ENCODE results near the gene SLC6A12.

Gene SLC6A12

DNA sequence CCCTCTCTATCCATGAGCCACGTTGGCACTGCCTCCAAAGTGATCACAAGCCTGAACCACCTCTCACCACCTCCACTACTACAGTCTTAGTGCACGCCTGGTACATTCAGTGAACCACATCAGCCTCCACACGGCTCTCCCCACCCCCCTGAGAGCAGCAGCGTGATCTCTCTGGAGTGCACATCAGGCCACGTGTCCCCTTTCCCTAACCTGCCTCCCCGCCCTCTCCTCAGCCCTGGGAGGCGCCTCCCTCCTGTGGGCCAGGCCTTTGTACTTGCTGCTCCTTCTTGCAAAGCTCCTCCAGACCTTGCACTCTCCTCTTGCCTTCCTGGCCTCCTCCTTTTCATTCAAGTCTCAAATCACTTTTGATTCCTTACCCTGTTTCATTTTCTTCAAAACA, 49.8 kb downstream of the SLC6A12 start:
- H3K4ac ChIP-seq (ENCODE audit: low read length) = no peak overlapping the region
- H3K14ac ChIP-seq (ENCODE audit: low read length) = no peak overlapping the region
- peak overlapping the region; percentile 36 for H2AK5ac ChIP-seq (ENCODE audit: low read depth, low read length)
- H3K18ac ChIP-seq (ENCODE audit: low read length) = peak overlapping the region; percentile 81
- H2BK15ac ChIP-seq (ENCODE audit: low read length) = peak overlapping the region; percentile 40
- H3K4me1 ChIP-seq (ENCODE audit: control insufficient read depth in 2 of 2, insufficient read depth in 1 of 2, low read depth in 1 of 2, low read length in 2 of 2) = peaks cover 0 to 20% of the 10 kb centered on the region in 2 donors
- H3K23ac ChIP-seq (ENCODE audit: low read depth, low read length, poor library complexity) = no peak overlapping the region
- no peak overlapping the region for H4K91ac ChIP-seq (ENCODE audit: low read depth, low read length, poor library complexity)
- no peak overlapping the region for H2AFZ ChIP-seq (ENCODE audit: low read length)
- H3K9ac ChIP-seq (ENCODE audit: low read depth, low read length, poor library complexity) = no peak overlapping the region
- peak overlapping the region; percentile 29 for H4K8ac ChIP-seq (ENCODE audit: low read depth, low read length)
- no peak overlapping the region for H3K4me3 ChIP-seq (ENCODE audit: low read length in 2 of 2)
- no peak overlapping the region for H3K27ac ChIP-seq (replicated peaks; ENCODE audit: low read length)
- H2BK5ac ChIP-seq (ENCODE audit: low read length) = no peak overlapping the region
- no peak for DNase-seq (ENCODE audit: low spot score)
- no peaks in the 10 kb centered on the region for H3K79me1 ChIP-seq (ENCODE audit: low read depth, low read length)
- no CpG with 5 or more reads among the region's 7 CpGs for WGBS, 2 donors (ENCODE audit: extremely low coverage in 2 of 2, insufficient read length in 2 of 2, insufficient replicate concordance in 1 of 2)
- H2BK12ac ChIP-seq (ENCODE audit: low read length) = peak overlapping the region; percentile 82
- H2BK120ac ChIP-seq (ENCODE audit: low read depth, low read length) = no peak overlapping the region
- H3K9me3 ChIP-seq (replicated peaks in 1 of 2; ENCODE audit: control insufficient read depth in 2 of 2, insufficient read depth in 1 of 2, low read depth in 1 of 2, low read length in 2 of 2) = no peaks in the 10 kb centered on the region
- H3K27me3 ChIP-seq (ENCODE audit: control insufficient read depth in 3 of 3, insufficient read depth in 3 of 3, low read depth in 1 of 3, low read length in 3 of 3) = peaks cover 0 to 24% (median 0%) of the 10 kb centered on the region in 3 experiments
- H3K4me2 ChIP-seq (ENCODE audit: insufficient read depth, low read length, poor library complexity, severe bottlenecking) = no peak overlapping the region
- no peaks in the 10 kb centered on the region for H3K36me3 ChIP-seq (replicated peaks in 1 of 2; ENCODE audit: control insufficient read depth in 2 of 2, insufficient read depth in 2 of 2, low read length in 2 of 2)

DNA sequence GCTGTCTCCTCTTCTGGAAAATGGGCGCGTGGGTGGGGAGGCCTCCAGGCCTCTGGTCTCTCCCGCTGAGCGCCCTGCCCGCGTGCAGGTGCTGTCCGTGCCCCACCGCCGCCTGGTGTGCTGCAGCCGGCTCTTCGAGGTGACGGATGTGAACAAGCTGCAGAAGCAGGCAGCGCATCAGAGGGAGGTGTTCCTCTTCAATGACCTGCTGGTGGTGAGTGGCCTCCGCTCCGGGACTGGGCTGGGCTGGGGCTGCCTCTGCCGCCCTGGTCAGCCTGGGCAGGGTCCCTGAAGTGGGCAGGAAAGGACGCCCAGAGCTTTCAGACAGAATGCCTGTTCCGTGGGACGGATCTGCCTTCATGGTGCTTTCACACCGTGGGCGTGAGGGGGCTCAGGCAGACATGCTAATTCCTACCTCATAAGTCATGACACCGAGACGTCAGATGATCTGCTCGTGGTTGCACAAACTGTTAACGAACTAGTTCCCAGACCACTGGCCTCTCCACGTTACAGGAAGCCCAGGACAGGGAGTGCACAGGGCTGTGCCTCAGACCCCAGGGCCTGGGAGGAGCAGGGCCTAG, 50.5 kb downstream of the SLC6A12 start:
- H4K91ac ChIP-seq (ENCODE audit: low read depth, low read length, poor library complexity) = no peak overlapping the region
- H3K18ac ChIP-seq (ENCODE audit: low read length) = peak overlapping the region; percentile 93
- no peak overlapping the region for H2BK120ac ChIP-seq (ENCODE audit: low read depth, low read length)
- H4K8ac ChIP-seq (ENCODE audit: low read depth, low read length) = no peak overlapping the region
- no peak overlapping the region for H3K4ac ChIP-seq (ENCODE audit: low read length)
- no peak overlapping the region for H2BK5ac ChIP-seq (ENCODE audit: low read length)
- no peak overlapping the region for H3K14ac ChIP-seq (ENCODE audit: low read length)
- H3K27me3 ChIP-seq (ENCODE audit: control insufficient read depth in 3 of 3, insufficient read depth in 3 of 3, low read depth in 1 of 3, low read length in 3 of 3) = peaks cover 0 to 22% (median 0%) of the 10 kb centered on the region in 3 experiments
- no peak overlapping the region for H3K4me2 ChIP-seq (ENCODE audit: insufficient read depth, low read length, poor library complexity, severe bottlenecking)
- WGBS, 2 donors (ENCODE audit: extremely low coverage in 2 of 2, insufficient read length in 2 of 2, insufficient replicate concordance in 1 of 2) = no CpG with 5 or more reads among the region's 26 CpGs
- H2BK12ac ChIP-seq (ENCODE audit: low read length) = peak overlapping the region; percentile 82
- no peak overlapping the region for H3K27ac ChIP-seq (replicated peaks; ENCODE audit: low read length)
- no peak overlapping the region for H2AFZ ChIP-seq (ENCODE audit: low read length)
- H2BK15ac ChIP-seq (ENCODE audit: low read length) = peak overlapping the region; percentile 63
- H3K4me3 ChIP-seq (ENCODE audit: low read length in 2 of 2) = no peak overlapping the region
- peaks cover 0 to 15% of the 10 kb centered on the region in 2 donors for H3K4me1 ChIP-seq (ENCODE audit: control insufficient read depth in 2 of 2, insufficient read depth in 1 of 2, low read depth in 1 of 2, low read length in 2 of 2)
- peak overlapping the region; percentile 98 for H2AK5ac ChIP-seq (ENCODE audit: low read depth, low read length)
- no peaks in the 10 kb centered on the region for H3K79me1 ChIP-seq (ENCODE audit: low read depth, low read length)
- no peaks in the 10 kb centered on the region for H3K36me3 ChIP-seq (replicated peaks in 1 of 2; ENCODE audit: control insufficient read depth in 2 of 2, insufficient read depth in 2 of 2, low read length in 2 of 2)
- no peaks in the 10 kb centered on the region for H3K9me3 ChIP-seq (replicated peaks in 1 of 2; ENCODE audit: control insufficient read depth in 2 of 2, insufficient read depth in 1 of 2, low read depth in 1 of 2, low read length in 2 of 2)
- peak overlapping the region; percentile 9 for H3K9ac ChIP-seq (ENCODE audit: low read depth, low read length, poor library complexity)
- H3K23ac ChIP-seq (ENCODE audit: low read depth, low read length, poor library complexity) = peak overlapping the region; percentile 45
- no peak for DNase-seq (ENCODE audit: low spot score)

DNA sequence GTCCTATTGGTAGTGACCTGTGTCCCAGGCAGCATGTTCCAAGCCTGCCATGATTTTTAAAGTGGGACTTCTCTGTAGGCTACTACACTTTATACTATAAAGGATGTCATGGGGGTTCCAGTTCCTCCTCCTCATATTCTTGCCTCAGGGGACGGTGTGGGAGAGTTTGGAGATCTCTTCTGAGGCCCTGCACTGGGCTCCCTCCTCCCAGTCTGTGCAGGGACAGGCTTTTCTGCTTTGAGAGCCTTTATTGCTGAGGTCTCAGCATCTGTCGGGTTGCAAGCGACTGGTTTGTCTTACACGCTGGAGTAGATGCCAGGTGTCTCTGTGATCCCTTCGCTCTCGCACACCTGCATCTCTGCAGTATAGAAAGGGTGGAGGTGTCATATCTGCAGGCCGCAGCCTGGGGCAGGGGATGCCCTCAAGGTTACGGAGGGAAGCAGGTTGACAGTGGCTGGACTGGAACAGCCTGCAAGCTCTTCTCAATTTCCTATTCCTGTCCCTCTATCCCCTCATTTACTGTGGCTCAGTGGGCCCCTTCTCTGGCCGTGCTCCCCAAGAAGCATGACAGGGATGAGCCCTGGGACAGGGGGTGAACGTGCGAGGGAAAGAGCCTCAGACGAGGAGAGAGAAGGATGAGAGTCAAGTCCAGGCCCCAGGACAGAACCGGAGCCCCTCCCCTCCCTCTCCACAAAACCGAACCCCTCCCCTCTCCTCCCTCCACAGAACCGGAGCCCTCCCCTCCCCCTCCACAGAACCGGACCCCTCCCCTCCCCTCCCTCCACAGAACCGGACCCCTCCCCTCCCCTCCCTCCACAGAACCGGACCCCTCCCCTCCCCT, 51.3 kb downstream of the SLC6A12 start:
- Histone ChIP-seq H3K79me1 (ENCODE audit: low read depth, low read length) (no peaks in the 10 kb centered on the region), H3K4me1 (ENCODE audit: control insufficient read depth in 2 of 2, insufficient read depth in 1 of 2, low read depth in 1 of 2, low read length in 2 of 2) (peaks cover 0 to 15% of the 10 kb centered on the region in 2 donors), H2AFZ (ENCODE audit: low read length) (no peak overlapping the region), H3K18ac (ENCODE audit: low read length) (peak overlapping the region; percentile 49), H3K27ac (replicated peaks; ENCODE audit: low read length) (peak overlapping the region; percentile 53), H3K4ac (ENCODE audit: low read length) (no peak overlapping the region), H2BK12ac (ENCODE audit: low read length) (no peak overlapping the region), H2BK5ac (ENCODE audit: low read length) (no peak overlapping the region), H4K8ac (ENCODE audit: low read depth, low read length) (no peak overlapping the region), H2BK120ac (ENCODE audit: low read depth, low read length) (no peak overlapping the region), H3K27me3 (ENCODE audit: control insufficient read depth in 3 of 3, insufficient read depth in 3 of 3, low read depth in 1 of 3, low read length in 3 of 3) (peaks cover 0 to 17% (median 0%) of the 10 kb centered on the region in 3 experiments), H3K9ac (ENCODE audit: low read depth, low read length, poor library complexity) (no peak overlapping the region), H3K23ac (ENCODE audit: low read depth, low read length, poor library complexity) (peak overlapping the region; percentile 60), H3K4me3 (ENCODE audit: low read length in 2 of 2) (no peak overlapping the region), H2BK15ac (ENCODE audit: low read length) (no peak overlapping the region), H2AK5ac (ENCODE audit: low read depth, low read length) (peak overlapping the region; percentile 98), H3K4me2 (ENCODE audit: insufficient read depth, low read length, poor library complexity, severe bottlenecking) (no peak overlapping the region), H4K91ac (ENCODE audit: low read depth, low read length, poor library complexity) (no peak overlapping the region), H3K14ac (ENCODE audit: low read length) (no peak overlapping the region), H3K9me3 (replicated peaks in 1 of 2; ENCODE audit: control insufficient read depth in 2 of 2, insufficient read depth in 1 of 2, low read depth in 1 of 2, low read length in 2 of 2) (no peaks in the 10 kb centered on the region), H3K36me3 (replicated peaks in 1 of 2; ENCODE audit: control insufficient read depth in 2 of 2, insufficient read depth in 2 of 2, low read length in 2 of 2) (no peaks in the 10 kb centered on the region)
- 100% methylated on average over 1 of the region's 18 CpGs; no CpG with 5 or more reads in 1 of the 2 donors for WGBS, 2 donors (ENCODE audit: extremely low coverage in 2 of 2, insufficient read length in 2 of 2, insufficient replicate concordance in 1 of 2)
- peak; percentile 40 for DNase-seq (ENCODE audit: low spot score)

DNA sequence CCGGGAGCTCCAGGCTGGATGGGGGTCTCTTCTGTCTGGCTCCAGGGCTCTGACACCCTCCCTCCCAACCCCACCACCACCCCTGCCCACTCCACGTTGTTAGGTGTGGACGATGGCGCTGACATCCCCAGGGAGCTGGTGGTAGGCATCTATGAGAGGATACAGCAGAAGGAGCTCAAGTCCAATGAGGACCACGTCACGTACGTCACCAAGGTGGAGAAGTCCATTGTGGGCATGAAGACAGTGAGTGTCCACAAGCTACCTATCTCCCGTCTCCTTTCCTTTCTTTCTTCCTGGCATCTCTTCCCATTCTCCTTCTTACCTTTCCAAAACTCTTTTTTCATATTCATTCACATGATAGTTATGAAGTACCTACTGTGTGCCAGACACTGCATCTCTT, 52.1 kb downstream of the SLC6A12 start:
- H3K27me3 ChIP-seq (ENCODE audit: control insufficient read depth in 3 of 3, insufficient read depth in 3 of 3, low read depth in 1 of 3, low read length in 3 of 3) = peaks cover 0 to 14% (median 0%) of the 10 kb centered on the region in 3 experiments
- peaks cover 0 to 14% of the 10 kb centered on the region in 2 donors for H3K4me1 ChIP-seq (ENCODE audit: control insufficient read depth in 2 of 2, insufficient read depth in 1 of 2, low read depth in 1 of 2, low read length in 2 of 2)
- no CpG with 5 or more reads among the region's 8 CpGs for WGBS, 2 donors (ENCODE audit: extremely low coverage in 2 of 2, insufficient read length in 2 of 2, insufficient replicate concordance in 1 of 2)
- no peak overlapping the region for H3K27ac ChIP-seq (replicated peaks; ENCODE audit: low read length)
- no peak overlapping the region for H4K8ac ChIP-seq (ENCODE audit: low read depth, low read length)
- H3K79me1 ChIP-seq (ENCODE audit: low read depth, low read length) = no peaks in the 10 kb centered on the region
- no peak overlapping the region for H2BK12ac ChIP-seq (ENCODE audit: low read length)
- no peak overlapping the region for H2BK5ac ChIP-seq (ENCODE audit: low read length)
- no peak overlapping the region for H3K9ac ChIP-seq (ENCODE audit: low read depth, low read length, poor library complexity)
- H3K4me2 ChIP-seq (ENCODE audit: insufficient read depth, low read length, poor library complexity, severe bottlenecking) = no peak overlapping the region
- H2AFZ ChIP-seq (ENCODE audit: low read length) = no peak overlapping the region
- H3K14ac ChIP-seq (ENCODE audit: low read length) = no peak overlapping the region
- no peak overlapping the region for H2BK120ac ChIP-seq (ENCODE audit: low read depth, low read length)
- no peak overlapping the region for H4K91ac ChIP-seq (ENCODE audit: low read depth, low read length, poor library complexity)
- H3K36me3 ChIP-seq (replicated peaks in 1 of 2; ENCODE audit: control insufficient read depth in 2 of 2, insufficient read depth in 2 of 2, low read length in 2 of 2) = no peaks in the 10 kb centered on the region
- H3K4ac ChIP-seq (ENCODE audit: low read length) = no peak overlapping the region
- H3K9me3 ChIP-seq (replicated peaks in 1 of 2; ENCODE audit: control insufficient read depth in 2 of 2, insufficient read depth in 1 of 2, low read depth in 1 of 2, low read length in 2 of 2) = no peaks in the 10 kb centered on the region
- H2BK15ac ChIP-seq (ENCODE audit: low read length) = no peak overlapping the region
- no peak overlapping the region for H3K4me3 ChIP-seq (ENCODE audit: low read length in 2 of 2)
- no peak overlapping the region for H3K23ac ChIP-seq (ENCODE audit: low read depth, low read length, poor library complexity)
- H3K18ac ChIP-seq (ENCODE audit: low read length) = no peak overlapping the region
- no peak for DNase-seq (ENCODE audit: low spot score)
- H2AK5ac ChIP-seq (ENCODE audit: low read depth, low read length) = no peak overlapping the region

All from neuronal stem cell (in vitro differentiated cells).